CD4-positive, CD25-positive, alpha-beta regulatory T cell (primary cell): ENCODE data around the gene CACNA2D1. TPM values are rescaled to one million over a fixed set of nuclear protein-coding genes. Genes with fewer than 3 reads are reported as not detected.

Experiments
- ATAC-seq, 2 donors: fragments of 150-1000 bp; cut with Tn5 transposase; one replicate each; pipeline ENCODE4 v1.10.0; 2021; ENCODE audit warnings: low read depth in 2 of 2, moderate number of reproducible peaks in 2 of 2, moderate library complexity in 1 of 2
- DNase-seq, 3 donors: peaks; one replicate each; pipeline versions ENCODE4 v3.0.0 to v3.0.0-alpha.2; 2012 to 2022; ENCODE audit warnings: mixed read lengths in 1 of 3
- H3K27ac ChIP-seq: one replicate; pipeline ENCODE4 v1.7.0; 2013; ENCODE audit warnings: mild to moderate bottlenecking, low read length; ENCODE audit not compliant: insufficient read depth, poor library complexity, severe bottlenecking
- H3K27me3 ChIP-seq: one replicate; pipeline ENCODE4 v1.7.0; 2013; ENCODE audit warnings: low read length; ENCODE audit not compliant: control insufficient read depth, insufficient read depth
- H3K36me3 ChIP-seq: one replicate; pipeline ENCODE4 v1.7.0; 2013; ENCODE audit warnings: mild to moderate bottlenecking, low read length, moderate library complexity; ENCODE audit not compliant: control insufficient read depth, insufficient read depth
- H3K4me1 ChIP-seq: 2 replicates; pipeline ENCODE4 v1.7.0; 2013; ENCODE audit warnings: mild to moderate bottlenecking, low read length; ENCODE audit not compliant: insufficient read depth, control insufficient read depth, poor library complexity, severe bottlenecking
- H3K4me3 ChIP-seq: one replicate; pipeline ENCODE4 v1.7.0; 2013; ENCODE audit warnings: low read depth, mild to moderate bottlenecking, low read length, moderate library complexity
- H3K9me3 ChIP-seq, 2 experiments: 1 replicate in 1 of 2; 2 replicates in 1 of 2; pipeline ENCODE4 v1.7.0; 2013; ENCODE audit warnings: low read length in 2 of 2, mild to moderate bottlenecking in 1 of 2, moderate library complexity in 1 of 2; ENCODE audit not compliant: control insufficient read depth in 2 of 2
- H3K27ac Mint-ChIP-seq, 3 donors: one replicate each; pipeline ENCODE4 v1.8.0; 2020 to 2022; ENCODE audit warnings: mild to moderate bottlenecking in 3 of 3, mixed read lengths in 3 of 3, moderate library complexity in 2 of 3
- H3K27me3 Mint-ChIP-seq: one replicate; pipeline ENCODE4 v1.8.0; 2022; ENCODE audit warnings: mild to moderate bottlenecking, mixed read lengths
- H3K36me3 Mint-ChIP-seq: one replicate; pipeline ENCODE4 v1.8.0; 2020; ENCODE audit warnings: mixed read lengths
- H3K4me1 Mint-ChIP-seq, 4 donors: one replicate each; pipeline ENCODE4 v1.8.0; 2020 to 2022; ENCODE audit warnings: mixed read lengths in 4 of 4, mild to moderate bottlenecking in 1 of 4
- H3K4me3 Mint-ChIP-seq, 4 donors: one replicate each; pipeline ENCODE4 v1.8.0; 2020 to 2022; ENCODE audit warnings: mild to moderate bottlenecking in 4 of 4, mixed read lengths in 4 of 4, moderate library complexity in 3 of 4
- H3K9me3 Mint-ChIP-seq, 7 donors: one replicate each; pipeline ENCODE4 v1.8.0; 2020 to 2022; ENCODE audit warnings: mixed read lengths in 7 of 7, mild to moderate bottlenecking in 3 of 7, moderate library complexity in 2 of 7
- polyA plus RNA-seq, 4 donors: library from polyadenylated mRNA; unstranded; fragments of 300-500 nt; fragmentation: Illumina TruSeq; gene quantifications; one replicate each; pipeline ENCODE4 v1.2.3, GENCODE V29; 2021
- total RNA-seq: library from RNA; stranded (reverse); gene quantifications from one replicate; pipeline ENCODE4 v1.2.3, GENCODE V29; 2022

The CACNA2D1 gene
- total and polyA plus RNA-seq, 5 donors from 2014 or later, result not detected

- ATAC-seq (no peak), DNase-seq (no peak)
- H3K9me3 Mint-ChIP-seq, result peaks cover 0 to 5% (median 0%) of the 10 kb centered on the region in 7 donors
These were observed 85.5 kb downstream of the CACNA2D1 start for GRCh38 chr7:82358009-82358578.

GRCh38 chr7:82348251-82348650 lies 95.3 kb downstream of the CACNA2D1 start:
- H3K4me1 Mint-ChIP-seq, result no peaks in the 10 kb centered on the region
- no peaks in the 10 kb centered on the region for H3K27me3 ChIP-seq
- no peak overlapping the region for H3K27ac ChIP-seq
- ATAC-seq, result no peak
- H3K4me3 ChIP-seq, result no peak overlapping the region
- no peaks in the 10 kb centered on the region for H3K9me3 ChIP-seq
- H3K4me3 Mint-ChIP-seq, result no peak overlapping the region
- DNase-seq, result no peak
- peaks cover 0 to 8% (median 0%) of the 10 kb centered on the region in 7 donors for H3K9me3 Mint-ChIP-seq
- no peaks in the 10 kb centered on the region for H3K27me3 Mint-ChIP-seq
- no peaks in the 10 kb centered on the region for H3K36me3 ChIP-seq
- no peak overlapping the region for H3K27ac Mint-ChIP-seq
- no peaks in the 10 kb centered on the region for H3K4me1 ChIP-seq
- H3K36me3 Mint-ChIP-seq, result no peaks in the 10 kb centered on the region

More at GRCh38 chr7:82358009-82358578, 85.5 kb downstream of the CACNA2D1 start:
- Mint-ChIP-seq H3K27me3 (no peaks in the 10 kb centered on the region), H3K36me3 (no peaks in the 10 kb centered on the region), H3K4me1 (no peaks in the 10 kb centered on the region), H3K4me3 (no peak overlapping the region), H3K27ac (no peak overlapping the region)
- no peaks in the 10 kb centered on the region for H3K4me1 ChIP-seq
- H3K9me3 ChIP-seq, result no peaks in the 10 kb centered on the region
- no peaks in the 10 kb centered on the region for H3K36me3 ChIP-seq
- no peak overlapping the region for H3K27ac ChIP-seq
- no peaks in the 10 kb centered on the region for H3K27me3 ChIP-seq
- no peak overlapping the region for H3K4me3 ChIP-seq

GRCh38 chr7:82347808-82348207 lies 95.8 kb downstream of the CACNA2D1 start:
- Histone ChIP-seq H3K27ac (no peak overlapping the region), H3K9me3 (no peaks in the 10 kb centered on the region), H3K27me3 (no peaks in the 10 kb centered on the region), H3K36me3 (no peaks in the 10 kb centered on the region), H3K4me3 (no peak overlapping the region), H3K4me1 (no peaks in the 10 kb centered on the region)
- H3K4me1 Mint-ChIP-seq, result no peaks in the 10 kb centered on the region
- no peaks in the 10 kb centered on the region for H3K27me3 Mint-ChIP-seq
- no peaks in the 10 kb centered on the region for H3K36me3 Mint-ChIP-seq
- no peak overlapping the region for H3K27ac Mint-ChIP-seq
- ATAC-seq (no peak), DNase-seq (no peak)
- H3K9me3 Mint-ChIP-seq, result peaks cover 0 to 8% (median 2%) of the 10 kb centered on the region in 7 donors
- H3K4me3 Mint-ChIP-seq, result no peak overlapping the region

GRCh38 chr7:82345886-82346285 lies 97.7 kb downstream of the CACNA2D1 start:
- no peak for ATAC-seq

GRCh38 chr7:82343716-82344115 lies 99.9 kb downstream of the CACNA2D1 start:
- DNase-seq (no peak), ATAC-seq (no peak)
- H3K27ac ChIP-seq, result no peak overlapping the region
- no peaks in the 10 kb centered on the region for H3K9me3 ChIP-seq
- Mint-ChIP-seq H3K9me3 (peaks cover 0 to 13% (median 4%) of the 10 kb centered on the region in 7 donors), H3K27ac (no peak overlapping the region), H3K36me3 (no peaks in the 10 kb centered on the region), H3K4me1 (no peaks in the 10 kb centered on the region), H3K27me3 (no peaks in the 10 kb centered on the region), H3K4me3 (no peak overlapping the region)
- no peaks in the 10 kb centered on the region for H3K4me1 ChIP-seq
- no peaks in the 10 kb centered on the region for H3K27me3 ChIP-seq
- no peaks in the 10 kb centered on the region for H3K36me3 ChIP-seq
- H3K4me3 ChIP-seq, result no peak overlapping the region

More at GRCh38 chr7:82345886-82346285, 97.7 kb downstream of the CACNA2D1 start:
- no peak overlapping the region for H3K27ac Mint-ChIP-seq
- Histone ChIP-seq H3K27ac (no peak overlapping the region), H3K4me3 (no peak overlapping the region), H3K27me3 (no peaks in the 10 kb centered on the region), H3K36me3 (no peaks in the 10 kb centered on the region), H3K4me1 (no peaks in the 10 kb centered on the region), H3K9me3 (no peaks in the 10 kb centered on the region)
- H3K27me3 Mint-ChIP-seq, result no peaks in the 10 kb centered on the region
- H3K4me1 Mint-ChIP-seq, result no peaks in the 10 kb centered on the region
- H3K9me3 Mint-ChIP-seq, result peaks cover 0 to 10% (median 3%) of the 10 kb centered on the region in 7 donors
- H3K36me3 Mint-ChIP-seq, result no peaks in the 10 kb centered on the region
- no peak for DNase-seq
- H3K4me3 Mint-ChIP-seq, result no peak overlapping the region

GRCh38 chr7:82339958-82340357 lies 103.6 kb downstream of the CACNA2D1 start:
- Histone ChIP-seq H3K4me3 (no peak overlapping the region), H3K4me1 (no peaks in the 10 kb centered on the region), H3K27ac (no peak overlapping the region), H3K9me3 (no peaks in the 10 kb centered on the region), H3K36me3 (no peaks in the 10 kb centered on the region), H3K27me3 (no peaks in the 10 kb centered on the region)
- Mint-ChIP-seq H3K27me3 (no peaks in the 10 kb centered on the region), H3K27ac (no peak overlapping the region), H3K4me3 (no peak overlapping the region), H3K36me3 (no peaks in the 10 kb centered on the region), H3K9me3 (peaks cover 2 to 17% (median 5%) of the 10 kb centered on the region in 7 donors), H3K4me1 (no peaks in the 10 kb centered on the region)
- no peak for ATAC-seq
- no peak for DNase-seq

GRCh38 chr7:82335927-82336326 lies 107.7 kb downstream of the CACNA2D1 start:
- Histone ChIP-seq H3K27ac (no peak overlapping the region), H3K4me3 (no peak overlapping the region), H3K36me3 (no peaks in the 10 kb centered on the region), H3K27me3 (no peaks in the 10 kb centered on the region), H3K4me1 (no peaks in the 10 kb centered on the region), H3K9me3 (no peaks in the 10 kb centered on the region)
- no peak overlapping the region for H3K4me3 Mint-ChIP-seq
- H3K27ac Mint-ChIP-seq, result no peak overlapping the region
- no peak for ATAC-seq
- H3K9me3 Mint-ChIP-seq, result peaks cover 0 to 15% (median 3%) of the 10 kb centered on the region in 7 donors
- no peaks in the 10 kb centered on the region for H3K27me3 Mint-ChIP-seq
- DNase-seq, result no peak
- H3K4me1 Mint-ChIP-seq, result no peaks in the 10 kb centered on the region
- no peaks in the 10 kb centered on the region for H3K36me3 Mint-ChIP-seq

GRCh38 chr7:82335001-82335400 lies 108.6 kb downstream of the CACNA2D1 start:
- H3K4me3 Mint-ChIP-seq, result no peak overlapping the region
- DNase-seq (no peak), ATAC-seq (no peak)
- Histone ChIP-seq H3K4me1 (no peaks in the 10 kb centered on the region), H3K9me3 (no peaks in the 10 kb centered on the region), H3K27ac (no peak overlapping the region), H3K4me3 (no peak overlapping the region), H3K36me3 (no peaks in the 10 kb centered on the region), H3K27me3 (no peaks in the 10 kb centered on the region)
- H3K9me3 Mint-ChIP-seq, result peaks cover 0 to 15% (median 3%) of the 10 kb centered on the region in 7 donors
- no peak overlapping the region for H3K27ac Mint-ChIP-seq
- no peaks in the 10 kb centered on the region for H3K4me1 Mint-ChIP-seq
- H3K36me3 Mint-ChIP-seq, result no peaks in the 10 kb centered on the region
- no peaks in the 10 kb centered on the region for H3K27me3 Mint-ChIP-seq
